ENCODE measurements around the gene LMTK3.

The LMTK3 gene
- 1.3 to 26.5 (median 4.7) reads per million in 9 experiments for total RNA-seq

- H3K9me3 Mint-ChIP-seq, result no peaks in the 10 kb centered on the region
- no peak within 1 kb of the TSS for H3K4me3 Mint-ChIP-seq
- peaks cover 10% of the 10 kb centered on the region for H3K36me3 Mint-ChIP-seq (ENCODE audit: insufficient read depth)
- H3K27ac Mint-ChIP-seq, result peak within 1 kb of the TSS; percentile 77 to 87
- ATAC-seq (replicated peaks), result peak; percentile 69
- peaks cover 9 to 12% of the 10 kb centered on the region in 2 donors for H3K4me1 Mint-ChIP-seq (ENCODE audit: low read depth in 2 of 2)
- peak; percentile 73 to 82 (median 76) for DNase-seq
- no peaks in the 10 kb centered on the region for H3K27me3 Mint-ChIP-seq
Observed at GRCh38 chr19:48511800-48512503, at the start of gene LMTK3. Gene LMTK3 (minus strand): TSS chr19:48511835. CDS start chr19:48511576, 259 bp downstream.

- Mint-ChIP-seq H3K4me1 (ENCODE audit: low read depth in 2 of 2) (peaks cover 0 to 2% of the 10 kb centered on the region in 2 donors), H3K27ac (no peak overlapping the region), H3K4me3 (no peak overlapping the region), H3K9me3 (no peaks in the 10 kb centered on the region), H3K27me3 (peaks cover 9 to 11% of the 10 kb centered on the region in 2 donors), H3K36me3 (ENCODE audit: insufficient read depth) (peaks cover 2% of the 10 kb centered on the region)
- ATAC-seq (replicated peaks) (no peak), DNase-seq (no peak)
Observed at GRCh38 chr19:48561412-48561811, 49.8 kb upstream of the LMTK3 start.

GRCh38 chr19:48560095-48560530 lies 48.5 kb upstream of the LMTK3 start:
- H3K27me3 Mint-ChIP-seq, result peaks cover 11 to 15% of the 10 kb centered on the region in 2 donors
- no peak for DNase-seq
- no peak overlapping the region for H3K27ac Mint-ChIP-seq
- no peak overlapping the region for H3K4me3 Mint-ChIP-seq
- peaks cover 2% of the 10 kb centered on the region for H3K36me3 Mint-ChIP-seq (ENCODE audit: insufficient read depth)
- no peak for ATAC-seq (replicated peaks)
- peaks cover 0 to 2% of the 10 kb centered on the region in 2 donors for H3K4me1 Mint-ChIP-seq (ENCODE audit: low read depth in 2 of 2)
- no peaks in the 10 kb centered on the region for H3K9me3 Mint-ChIP-seq

- H3K9me3 Mint-ChIP-seq, result no peaks in the 10 kb centered on the region
- no peak overlapping the region for H3K27ac Mint-ChIP-seq
- peaks cover 0 to 2% of the 10 kb centered on the region in 2 donors for H3K4me1 Mint-ChIP-seq (ENCODE audit: low read depth in 2 of 2)
- H3K27me3 Mint-ChIP-seq, result peaks cover 11 to 16% of the 10 kb centered on the region in 2 donors
- no peak overlapping the region for H3K4me3 Mint-ChIP-seq
- H3K36me3 Mint-ChIP-seq (ENCODE audit: insufficient read depth), result peaks cover 2% of the 10 kb centered on the region
- no peak for DNase-seq
- no peak for ATAC-seq (replicated peaks)
Observed at GRCh38 chr19:48558018-48558684, 46.5 kb upstream of the LMTK3 start.

GRCh38 chr19:48556825-48557224 lies 45.2 kb upstream of the LMTK3 start:
- Mint-ChIP-seq H3K9me3 (no peaks in the 10 kb centered on the region), H3K4me3 (no peak overlapping the region), H3K36me3 (ENCODE audit: insufficient read depth) (no peaks in the 10 kb centered on the region), H3K27me3 (peaks cover 11 to 16% of the 10 kb centered on the region in 2 donors), H3K4me1 (ENCODE audit: low read depth in 2 of 2) (peaks cover 0 to 2% of the 10 kb centered on the region in 2 donors), H3K27ac (no peak overlapping the region)
- ATAC-seq (replicated peaks), result no peak
- no peak for DNase-seq

DNA sequence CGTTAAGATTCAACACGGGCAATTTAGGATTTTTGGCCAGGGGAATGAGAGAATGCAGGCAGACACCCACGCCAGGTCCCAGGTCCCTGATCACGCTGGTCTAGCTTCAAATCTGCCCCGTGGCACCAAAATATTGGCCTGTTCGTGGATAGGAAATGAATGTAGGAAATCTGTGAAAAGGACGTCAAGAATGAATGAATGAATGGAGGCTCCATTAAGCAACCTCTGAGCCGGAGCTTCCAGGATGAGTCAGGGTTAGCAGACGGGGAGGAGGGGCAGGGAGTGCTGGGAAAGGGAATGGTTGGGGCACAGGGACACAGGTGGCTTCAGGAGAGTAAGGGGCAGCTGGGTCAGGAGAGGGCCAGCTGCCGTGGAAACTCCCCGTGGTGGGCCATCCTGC lies 44.5 kb upstream of the LMTK3 start:
- H3K9me3 Mint-ChIP-seq, result no peaks in the 10 kb centered on the region
- ATAC-seq (replicated peaks), result no peak

DNA sequence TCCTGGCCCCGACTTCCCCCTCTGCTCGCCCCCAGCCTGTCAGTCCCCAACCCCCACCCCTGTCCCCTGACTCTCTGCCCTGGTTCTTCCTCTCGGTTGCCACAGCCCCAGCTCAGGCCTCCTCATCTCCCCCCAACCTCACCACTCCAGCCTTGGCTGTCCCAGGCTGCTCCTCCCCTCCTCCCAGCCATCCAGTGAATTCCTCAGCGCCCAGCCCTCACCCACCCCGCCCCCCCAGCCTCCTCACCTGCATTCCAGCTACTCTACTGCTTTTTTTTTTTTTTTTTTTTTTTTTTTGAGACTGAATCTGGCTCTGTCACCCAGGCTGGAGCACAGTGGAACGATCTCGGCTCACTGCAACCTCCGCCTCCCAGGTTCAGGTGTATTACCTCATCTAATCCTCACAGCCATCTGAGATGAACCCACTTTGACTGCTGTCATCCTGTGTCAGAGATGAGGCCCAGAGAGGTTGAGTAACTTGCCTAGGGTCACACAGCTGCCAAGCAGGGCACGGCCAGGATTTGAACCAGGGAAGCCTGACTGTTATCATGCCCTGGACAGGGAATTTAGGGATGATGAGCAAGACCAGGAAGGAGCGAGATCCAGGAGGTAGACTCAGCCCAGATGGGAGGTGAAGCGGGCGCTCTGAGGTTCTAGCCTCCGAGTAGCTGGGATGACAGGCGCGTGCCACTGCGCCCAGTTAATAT lies 42.9 kb upstream of the LMTK3 start:
- no peak overlapping the region for H3K27ac Mint-ChIP-seq
- ATAC-seq (replicated peaks), result no peak
- H3K36me3 Mint-ChIP-seq (ENCODE audit: insufficient read depth), result no peaks in the 10 kb centered on the region
- peaks cover 0 to 2% of the 10 kb centered on the region in 2 donors for H3K4me1 Mint-ChIP-seq (ENCODE audit: low read depth in 2 of 2)
- no peak for DNase-seq
- no peaks in the 10 kb centered on the region for H3K9me3 Mint-ChIP-seq
- H3K27me3 Mint-ChIP-seq, result peaks cover 19 to 23% of the 10 kb centered on the region in 2 donors
- H3K4me3 Mint-ChIP-seq, result no peak overlapping the region

More for the DNA sequence above, 44.5 kb upstream of the LMTK3 start:
- no peak for DNase-seq
- Mint-ChIP-seq H3K4me1 (ENCODE audit: low read depth in 2 of 2) (peaks cover 0 to 2% of the 10 kb centered on the region in 2 donors), H3K4me3 (no peak overlapping the region), H3K27ac (no peak overlapping the region), H3K36me3 (ENCODE audit: insufficient read depth) (no peaks in the 10 kb centered on the region), H3K27me3 (peaks cover 17 to 22% of the 10 kb centered on the region in 2 donors)

DNA sequence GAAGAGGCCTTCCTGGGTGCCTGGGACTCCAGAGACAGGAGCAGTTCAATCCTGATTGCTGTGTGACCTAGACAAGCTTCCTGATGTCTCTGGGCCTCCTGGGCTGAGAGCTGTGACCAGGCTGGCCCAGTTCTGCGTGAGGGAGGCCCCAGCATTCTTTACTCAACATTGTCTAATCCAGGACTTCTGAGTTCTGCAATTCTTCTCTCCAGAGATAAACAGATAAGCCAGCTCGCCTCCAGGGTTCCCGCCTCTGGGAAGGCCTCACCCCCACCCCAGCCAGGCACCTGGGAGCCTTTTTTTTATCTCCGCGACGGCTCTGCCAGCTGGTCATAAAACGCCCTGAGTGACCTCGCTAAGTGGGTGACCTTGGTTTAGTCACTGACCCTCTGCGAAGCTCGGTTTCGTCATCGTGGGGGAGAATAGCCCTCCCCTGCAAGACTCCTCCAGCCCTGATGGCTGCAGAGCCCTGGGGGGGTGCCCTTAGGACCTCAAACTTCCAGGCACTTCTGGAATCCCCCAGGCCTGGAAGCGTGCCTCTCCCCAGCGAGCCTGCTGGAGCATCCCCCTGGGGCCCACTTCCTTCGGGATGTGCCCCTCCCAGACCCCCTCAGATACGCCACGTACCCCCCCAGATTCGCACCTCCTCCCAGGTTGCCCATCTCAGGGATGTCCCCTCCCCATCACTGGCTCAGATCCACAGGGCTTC lies 42.2 kb upstream of the LMTK3 start:
- peaks cover 13 to 15% of the 10 kb centered on the region in 2 donors for H3K27me3 Mint-ChIP-seq

GRCh38 chr19:48552406-48553322 lies 41.0 kb upstream of the LMTK3 start:
- ATAC-seq (replicated peaks) (no peak), DNase-seq (no peak)
- Mint-ChIP-seq H3K27me3 (peaks cover 8 to 14% of the 10 kb centered on the region in 2 donors), H3K9me3 (no peaks in the 10 kb centered on the region), H3K4me1 (ENCODE audit: low read depth in 2 of 2) (no peaks in the 10 kb centered on the region), H3K4me3 (no peak overlapping the region), H3K27ac (no peak overlapping the region), H3K36me3 (ENCODE audit: insufficient read depth) (no peaks in the 10 kb centered on the region)

More for the DNA sequence above, 42.2 kb upstream of the LMTK3 start:
- ATAC-seq (replicated peaks) (no peak), DNase-seq (no peak)
- H3K9me3 Mint-ChIP-seq, result no peaks in the 10 kb centered on the region
- no peak overlapping the region for H3K4me3 Mint-ChIP-seq
- H3K36me3 Mint-ChIP-seq (ENCODE audit: insufficient read depth), result no peaks in the 10 kb centered on the region
- H3K27ac Mint-ChIP-seq, result no peak overlapping the region
- peaks cover 0 to 2% of the 10 kb centered on the region in 2 donors for H3K4me1 Mint-ChIP-seq (ENCODE audit: low read depth in 2 of 2)

DNA sequence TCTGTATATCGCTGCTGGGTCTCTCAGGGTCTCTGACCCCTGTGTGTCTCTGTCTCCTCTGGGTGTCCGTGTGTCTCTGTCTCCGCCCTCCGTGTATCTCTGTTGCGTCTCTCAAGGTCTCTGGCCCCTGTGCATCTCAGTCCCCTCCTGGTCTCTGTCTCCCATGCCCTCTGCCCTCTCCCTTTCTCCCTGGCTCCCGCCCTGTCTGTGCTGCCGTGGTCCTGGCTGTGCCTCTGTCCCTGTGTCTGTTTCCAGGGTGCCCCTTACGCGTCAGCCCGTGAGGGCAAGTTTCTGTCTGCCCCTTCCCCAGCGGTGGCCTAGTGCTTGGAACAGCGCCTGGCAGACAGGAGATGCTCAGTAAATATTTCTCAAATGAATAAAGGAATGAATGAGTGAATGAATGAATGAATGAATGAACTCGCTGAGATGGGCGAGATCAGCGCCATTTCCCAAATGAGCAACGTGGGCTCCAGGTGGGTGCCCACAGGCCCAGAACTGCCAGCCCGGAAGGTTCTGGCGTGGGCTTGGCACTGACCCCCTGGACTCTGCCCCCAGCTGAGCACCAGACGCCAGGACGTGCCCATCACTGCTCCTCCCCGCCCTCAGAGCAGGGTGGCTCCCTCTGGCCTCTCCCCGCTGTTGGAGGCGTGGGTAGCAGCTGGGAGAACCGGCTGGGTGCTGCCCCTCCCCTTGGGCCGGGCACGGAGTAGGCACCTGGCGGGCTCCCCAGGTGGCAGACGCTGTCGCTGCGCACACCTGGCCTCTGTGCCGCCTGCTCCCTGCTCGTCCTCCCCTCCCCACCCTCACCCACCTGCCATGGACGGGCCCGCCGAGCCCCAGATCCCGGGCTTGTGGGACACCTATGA lies 40.0 kb upstream of the LMTK3 start, which contains the start of gene SULT2B1:
TSS of gene SULT2B1 (plus strand) at position 736 of the 866 bp plus-strand sequence. CDS start at position 817, 81 bp downstream.
- ATAC-seq (replicated peaks) (no peak), DNase-seq (no peak)
- H3K27ac Mint-ChIP-seq, result no peak within 1 kb of the TSS
- H3K4me3 Mint-ChIP-seq, result no peak within 1 kb of the TSS
- peaks cover 8% of the 10 kb centered on the region for H3K36me3 Mint-ChIP-seq (ENCODE audit: insufficient read depth)
- H3K4me1 Mint-ChIP-seq (ENCODE audit: low read depth in 2 of 2), result no peaks in the 10 kb centered on the region
- H3K9me3 Mint-ChIP-seq, result no peaks in the 10 kb centered on the region
- H3K27me3 Mint-ChIP-seq, result peaks cover 8 to 14% of the 10 kb centered on the region in 2 donors

DNA sequence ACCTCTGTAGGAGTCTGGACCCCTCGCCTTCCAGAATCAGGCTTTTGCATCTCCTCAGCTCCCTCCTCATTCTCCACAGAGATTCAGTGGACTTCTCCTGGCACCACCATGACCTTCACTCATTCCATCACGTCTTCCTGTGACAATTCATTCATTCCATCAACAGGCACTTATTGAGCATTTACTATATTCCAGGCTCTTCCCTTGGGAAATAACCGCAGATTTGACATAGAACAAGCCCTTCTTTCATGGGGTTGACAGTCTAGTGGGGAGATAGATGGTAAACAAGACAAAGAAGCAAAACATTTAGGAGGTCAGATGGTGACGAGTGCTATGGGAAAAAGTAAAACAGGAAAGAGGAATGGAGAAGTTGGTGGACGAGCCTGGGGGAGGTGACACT lies 37.7 kb upstream of the LMTK3 start:
- H3K9me3 Mint-ChIP-seq, result no peaks in the 10 kb centered on the region
- DNase-seq (no peak), ATAC-seq (replicated peaks) (no peak)
- peaks cover 8% of the 10 kb centered on the region for H3K36me3 Mint-ChIP-seq (ENCODE audit: insufficient read depth)
- H3K4me1 Mint-ChIP-seq (ENCODE audit: low read depth in 2 of 2), result no peaks in the 10 kb centered on the region
- no peak overlapping the region for H3K27ac Mint-ChIP-seq
- H3K4me3 Mint-ChIP-seq, result no peak overlapping the region
- H3K27me3 Mint-ChIP-seq, result peaks cover 7 to 8% of the 10 kb centered on the region in 2 donors

All from effector memory CD8-positive, alpha-beta T cell (primary cell).